ENCODE results near the gene LRCOL1.

LRCOL1 gene

GRCh38 chr12:132582058-132582420 is 28.3 kb downstream of the LRCOL1 start:
- no peak for ATAC-seq
- DNase-seq = no peak

DNA sequence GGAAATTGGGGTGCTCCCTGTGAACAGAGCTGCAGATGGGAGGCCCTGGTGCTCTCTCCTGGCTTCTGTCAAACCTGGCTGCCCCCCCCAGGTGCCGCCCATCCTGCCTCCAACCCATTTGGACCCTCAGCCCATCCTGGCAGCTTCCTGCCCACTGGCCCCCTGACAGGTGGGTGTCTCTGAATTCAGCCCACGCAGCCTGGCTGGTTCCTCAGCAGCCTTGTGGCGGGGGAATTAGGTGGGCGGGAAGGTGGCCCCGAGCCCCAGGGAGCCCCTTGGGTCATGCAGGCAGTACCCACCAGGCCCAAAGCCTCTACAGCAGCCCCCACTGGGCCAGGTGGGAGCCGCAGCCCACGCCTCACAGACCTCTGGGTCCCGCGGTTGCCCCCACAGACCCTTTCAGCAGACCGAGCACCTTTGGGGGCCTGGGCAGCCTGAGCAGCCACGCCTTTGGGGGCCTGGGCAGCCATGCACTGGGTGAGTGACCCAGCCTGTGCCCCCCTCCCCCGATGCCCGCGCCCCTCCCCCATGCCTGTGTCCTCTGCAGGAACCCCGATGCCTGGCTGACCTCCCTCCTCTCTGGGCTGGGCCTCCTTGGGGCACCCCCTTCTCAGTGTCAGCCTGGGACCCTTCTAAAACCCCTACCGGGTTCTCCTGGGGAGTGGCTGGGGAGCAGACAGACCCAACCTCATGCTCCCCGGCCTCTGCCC is 28.9 kb downstream of the LRCOL1 start:
- ATAC-seq = no peak
- DNase-seq = no peak

DNA sequence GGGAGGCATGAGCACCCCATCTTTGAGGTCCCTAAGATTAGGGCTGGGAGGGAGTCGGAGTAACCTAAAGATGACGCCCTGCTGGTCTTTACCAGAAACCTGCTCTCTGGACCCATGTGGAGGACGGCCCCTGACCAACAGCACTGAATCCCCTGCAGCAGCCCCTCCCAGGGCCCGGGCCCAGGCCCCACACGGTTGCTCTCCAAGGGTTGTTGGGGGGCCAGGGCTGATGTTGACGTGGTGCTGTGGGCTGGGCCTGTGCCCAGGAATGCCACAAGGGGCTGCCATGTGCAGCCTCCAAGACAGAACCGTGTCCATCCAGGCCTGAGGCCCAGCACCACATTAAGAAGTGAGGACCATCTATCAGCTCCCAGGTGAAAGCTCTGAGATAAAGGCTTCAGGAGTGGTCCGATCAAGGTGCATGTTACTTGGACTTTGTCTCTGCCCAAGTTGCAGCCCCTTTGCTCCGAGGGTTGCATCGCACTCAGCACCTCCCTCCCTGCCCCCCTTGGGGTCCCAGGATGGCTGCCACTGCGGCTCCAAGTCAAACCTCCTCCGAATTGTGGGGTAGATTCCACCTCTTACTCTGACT is 29.6 kb downstream of the LRCOL1 start:
- ATAC-seq (no peak), DNase-seq (no peak)

- ATAC-seq (no peak), DNase-seq (no peak)
Measured at GRCh38 chr12:132579744-132580143, 30.6 kb downstream of the LRCOL1 start.

- ATAC-seq (no peak), DNase-seq (no peak)
Measured at GRCh38 chr12:132578826-132579225, 31.6 kb downstream of the LRCOL1 start.

DNA sequence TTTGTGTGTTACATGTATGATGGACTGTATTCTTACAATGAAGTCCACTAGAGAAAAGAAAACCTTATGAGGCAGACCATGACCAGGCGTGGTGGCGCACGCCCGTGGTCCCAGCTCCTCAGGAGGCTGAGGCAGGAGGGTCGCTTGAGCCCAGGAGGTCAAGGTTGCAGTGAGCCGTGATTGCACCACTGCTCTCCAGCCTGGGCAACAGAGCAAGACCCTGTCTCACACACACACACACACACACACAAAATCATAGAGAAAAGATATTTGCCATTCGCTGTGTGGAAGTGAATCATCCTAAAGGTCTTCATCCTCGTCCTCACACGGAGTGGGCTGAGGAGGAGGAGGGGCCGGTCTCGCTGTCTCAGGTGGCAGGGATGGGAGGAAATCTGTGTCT is 32.3 kb downstream of the LRCOL1 start:
- no peak for ATAC-seq
- no peak for DNase-seq

GRCh38 chr12:132577191-132577920 is 33.0 kb downstream of the LRCOL1 start:
- no peak for DNase-seq
- ATAC-seq = no peak

DNA sequence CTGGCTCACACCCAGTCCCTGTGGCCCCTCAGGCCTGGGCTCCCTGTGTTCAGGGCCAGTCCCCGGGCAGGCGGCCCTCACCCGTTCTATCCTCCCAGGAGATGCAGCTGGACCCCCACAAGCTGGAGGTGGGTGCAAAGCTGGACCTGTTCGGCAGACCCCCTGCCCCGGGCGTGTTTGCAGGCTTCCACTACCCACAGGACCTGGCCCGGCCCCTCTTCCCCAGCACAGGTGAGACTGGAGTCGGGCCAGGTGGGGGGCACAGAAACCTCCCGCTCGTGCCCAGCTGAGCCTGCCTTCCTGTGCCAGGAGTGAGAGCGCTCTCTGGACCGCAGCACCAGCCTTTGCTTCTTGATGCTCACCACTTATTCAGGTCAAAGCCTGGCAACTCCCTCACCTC is 33.7 kb downstream of the LRCOL1 start:
- ATAC-seq (no peak), DNase-seq (no peak)

GRCh38 chr12:132575661-132576060 is 34.7 kb downstream of the LRCOL1 start:
- DNase-seq (no peak), ATAC-seq (no peak)

DNA sequence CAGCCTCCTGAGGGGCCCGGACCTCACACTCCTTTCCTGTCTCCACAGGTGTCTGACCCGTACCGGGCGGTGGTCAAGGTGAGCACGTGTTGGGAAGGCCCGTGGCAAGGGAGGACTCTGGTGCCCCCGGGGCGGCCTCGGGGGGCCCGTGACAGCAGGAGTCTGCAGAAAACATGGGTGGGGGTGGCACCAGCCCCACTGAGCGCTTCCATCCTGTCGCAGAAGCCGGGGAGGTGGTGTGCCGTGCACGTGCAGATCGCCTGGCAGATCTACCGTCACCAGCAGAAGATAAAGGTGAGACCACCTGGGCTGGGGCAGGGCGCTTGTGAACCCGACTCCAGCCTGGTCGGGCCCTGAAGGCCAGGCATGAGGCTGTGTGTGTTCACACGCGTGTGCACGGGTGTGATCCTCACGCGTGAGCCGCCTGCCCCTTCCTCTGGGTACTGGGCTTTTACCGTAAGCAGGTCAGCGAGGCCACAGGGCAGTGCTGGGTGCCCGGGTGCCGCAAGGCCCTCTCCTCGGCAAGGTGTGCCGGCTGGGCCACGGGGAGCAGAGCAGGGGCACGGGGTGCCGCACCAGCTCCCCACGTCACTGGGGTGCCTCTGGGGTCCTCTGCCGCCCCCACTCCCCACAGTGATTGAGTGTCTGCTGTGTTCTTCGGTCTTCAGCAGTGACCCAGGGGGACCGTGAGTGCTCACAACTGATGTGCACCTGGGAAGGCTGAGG is 35.9 kb downstream of the LRCOL1 start:
- DNase-seq (no peak), ATAC-seq (no peak)

DNA sequence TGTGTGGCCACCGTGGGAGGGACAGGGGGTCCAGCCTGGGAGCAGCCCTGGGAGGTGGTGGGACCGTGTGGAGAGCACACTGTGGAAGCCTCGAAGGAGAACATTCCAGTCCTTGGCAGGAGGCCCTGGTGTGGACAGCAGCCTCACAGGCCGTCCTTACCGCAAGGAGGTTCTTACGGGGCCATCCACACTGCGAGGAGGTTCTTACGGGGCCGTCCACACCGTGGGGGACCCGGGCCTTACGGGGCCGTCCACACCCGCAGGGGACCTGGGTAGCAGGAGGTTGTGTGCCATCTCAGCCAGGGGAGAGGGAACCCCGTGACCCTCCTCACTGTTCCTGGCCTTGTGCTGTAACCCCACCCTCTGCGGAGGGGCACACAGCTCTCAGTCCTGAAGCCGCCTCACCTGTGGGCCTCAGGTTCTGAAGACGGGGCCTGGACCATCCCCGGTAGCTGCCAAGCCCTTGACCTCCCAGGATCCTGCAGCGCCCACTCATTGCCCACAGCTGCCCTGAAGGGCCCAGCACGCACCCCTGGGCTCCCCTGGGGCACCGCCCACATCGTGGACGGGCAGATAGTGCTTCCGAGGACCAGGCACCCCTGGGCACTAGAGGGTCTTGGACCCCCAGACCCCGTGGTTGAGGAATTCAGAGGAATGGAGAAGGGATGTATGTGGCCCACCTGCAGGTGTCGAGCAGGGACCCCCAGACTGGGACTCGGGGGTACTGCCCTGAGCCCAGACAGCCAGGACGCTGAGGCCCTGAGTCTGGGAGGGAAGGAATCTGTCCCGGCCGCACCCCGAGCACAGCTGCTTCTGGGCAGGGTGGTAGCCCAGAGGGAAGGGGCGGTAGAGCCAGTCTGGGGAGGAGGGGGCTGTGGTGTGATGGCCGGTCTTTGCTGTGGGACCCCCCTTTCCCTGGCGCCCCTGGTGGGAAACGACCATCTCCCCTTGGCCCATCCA is 37.3 kb downstream of the LRCOL1 start:
- no peak for ATAC-seq

GRCh38 chr12:132572106-132572505 is 38.3 kb downstream of the LRCOL1 start:
- DNase-seq (no peak), ATAC-seq (no peak)

More for the DNA sequence above, 37.3 kb downstream of the LRCOL1 start:
- no peak for DNase-seq

DNA sequence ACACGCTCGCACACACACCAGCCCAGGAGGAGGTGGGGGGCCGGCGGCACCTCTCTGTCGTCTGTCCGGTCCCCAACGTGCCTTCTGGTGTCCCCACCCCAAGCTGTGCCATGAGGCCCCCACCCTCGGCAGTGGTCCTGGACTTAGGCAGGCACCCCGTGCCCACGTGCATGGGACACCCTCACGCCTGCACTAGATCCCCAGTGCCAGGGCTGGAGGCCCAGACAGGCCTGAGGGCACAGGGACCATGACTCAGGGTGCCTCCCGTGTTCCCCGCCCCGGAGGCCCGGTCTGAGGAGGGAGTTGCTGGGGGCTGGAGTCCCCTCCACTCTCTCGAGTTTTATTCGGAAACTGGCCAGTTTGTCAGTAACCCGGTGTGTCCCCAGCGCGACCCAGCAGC is 38.8 kb downstream of the LRCOL1 start:
- no peak for ATAC-seq

GRCh38 chr12:132571051-132571450 is 39.3 kb downstream of the LRCOL1 start:
- no peak for DNase-seq
- no peak for ATAC-seq

More for the DNA sequence above, 38.8 kb downstream of the LRCOL1 start:
- DNase-seq = no peak

GRCh38 chr12:132570635-132571034 is 39.7 kb downstream of the LRCOL1 start:
- ATAC-seq (no peak), DNase-seq (no peak)

DNA sequence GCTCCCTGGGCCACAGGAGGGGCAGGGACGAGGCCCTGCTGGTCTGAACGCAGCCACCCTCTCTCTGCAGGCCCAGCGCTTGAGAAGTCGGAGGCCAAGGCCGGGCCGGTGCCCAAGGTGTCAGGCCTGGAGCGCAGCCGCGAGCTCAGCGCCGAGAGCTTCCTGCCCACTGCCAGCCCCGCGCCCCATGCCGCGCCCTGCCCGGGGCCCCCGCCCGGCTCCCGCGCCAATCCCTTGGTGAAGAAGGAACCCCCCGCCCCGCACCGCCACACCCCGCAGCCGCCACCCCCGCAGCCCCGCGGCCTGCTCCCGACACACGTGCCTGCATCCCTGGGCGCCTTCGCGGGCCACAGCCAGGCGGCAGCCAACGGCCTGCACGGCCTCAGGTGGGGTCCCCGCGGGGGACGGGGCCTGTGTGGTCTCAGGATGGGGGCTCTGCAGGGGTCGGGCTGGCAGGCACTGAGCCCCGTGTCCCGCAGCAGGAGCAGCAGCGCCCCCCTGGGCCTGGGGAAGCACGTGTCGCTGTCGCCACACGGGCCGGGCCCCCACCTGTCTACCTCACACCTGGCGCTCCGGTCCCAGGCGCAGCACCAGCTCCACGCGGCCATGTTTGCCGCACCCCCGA is 40.4 kb downstream of the LRCOL1 start:
- ATAC-seq = no peak

GRCh38 chr12:132568826-132569480 is 41.4 kb downstream of the LRCOL1 start:
- no peak for DNase-seq

More for the DNA sequence above, 40.4 kb downstream of the LRCOL1 start:
- DNase-seq = no peak

GRCh38 chr12:132568301-132568700 is 42.1 kb downstream of the LRCOL1 start:
- no peak for ATAC-seq
- DNase-seq = no peak

More at GRCh38 chr12:132568826-132569480, 41.4 kb downstream of the LRCOL1 start:
- ATAC-seq = no peak

DNA sequence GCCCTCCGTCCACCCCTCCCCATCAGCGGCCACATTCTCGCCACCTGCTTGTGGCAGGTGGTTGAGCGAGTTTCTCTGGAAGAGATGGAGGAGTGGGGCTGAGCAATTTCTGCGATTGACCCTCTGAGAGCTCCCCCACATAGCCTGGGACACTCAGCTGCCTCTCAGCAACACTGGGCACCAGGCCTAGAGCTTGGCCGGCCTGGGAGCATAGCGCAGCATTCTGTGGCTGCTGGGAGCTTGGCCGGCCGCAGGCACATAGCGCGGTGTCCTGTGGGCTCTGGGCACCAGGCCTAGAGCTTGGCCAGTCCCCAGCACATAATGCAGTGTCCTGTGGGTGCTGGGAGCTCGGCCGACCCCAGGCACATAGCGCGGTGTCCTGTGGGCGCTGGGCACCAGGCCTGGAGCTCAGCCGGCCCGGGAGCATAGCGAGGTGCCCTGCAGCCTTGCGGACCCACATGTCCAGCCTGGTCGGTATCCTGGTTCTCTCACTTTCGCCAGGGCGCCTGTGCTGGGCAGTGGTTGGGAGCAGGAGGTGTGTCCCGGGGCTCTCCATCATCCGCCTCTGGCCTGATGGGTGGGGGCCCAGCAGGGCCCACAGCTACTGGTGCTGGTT is 43.8 kb downstream of the LRCOL1 start:
- ATAC-seq (no peak), DNase-seq (no peak)

DNA sequence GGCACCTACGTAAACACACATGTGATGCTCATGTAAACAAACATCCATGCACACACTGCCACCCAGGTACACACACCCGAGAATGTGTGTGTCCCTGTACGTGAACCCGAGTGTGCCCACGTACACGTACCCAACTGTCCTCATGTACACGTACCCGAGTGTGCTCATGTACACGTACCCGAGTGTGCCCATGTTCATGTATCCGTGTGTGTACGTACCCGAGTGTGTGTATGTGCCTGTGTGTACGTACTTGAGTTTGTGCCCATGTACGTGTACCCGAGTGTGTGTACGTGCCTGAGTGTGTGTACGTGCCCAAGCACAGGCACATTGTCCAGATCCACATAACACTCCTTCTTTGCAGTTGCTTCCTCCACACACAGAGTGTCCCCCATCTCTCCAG is 45.0 kb downstream of the LRCOL1 start:
- ATAC-seq = no peak
- no peak for DNase-seq
